WTC11 (cell line): Measurements from ENCODE around the gene ZNF362. TPM values are rescaled to one million over a fixed set of nuclear protein-coding genes. Genes with fewer than 3 reads are reported as not detected.
A peak's percentile ranks its signal among the peaks of the same experiment; 100 is the strongest.

Experiments used
- ATAC-seq: fragments of 200-7000 bp; cut with Tn5 transposase; 2 replicates; pipeline ENCODE4 v1.10.0; 2021; ENCODE audit warnings: mild to moderate bottlenecking, moderate library complexity
- CTCF ChIA-PET: fragments of 300-600 bp; sonication (Branson Sonifier 250); formaldehyde crosslinking; loops from one replicate; lab custom pipeline; 2021; ENCODE audit warnings: antibody characterized with exemption; lab: Charles Lee
- POLR2A ChIA-PET: fragments of 350-600 bp; sonication (Branson Sonifier 250); formaldehyde crosslinking; loops from one replicate; lab custom pipeline; 2021; ENCODE audit warnings: antibody characterized with exemption; lab: Charles Lee
- DNase-seq: peaks from one replicate; pipeline ENCODE4 v3.0.0; 2021; ENCODE audit warnings: low spot score
- H3K27ac Mint-ChIP-seq: 2 replicates; pipeline ENCODE4 v1.8.0; 2021; ENCODE audit warnings: mixed read lengths
- H3K27me3 Mint-ChIP-seq: 2 replicates; pipeline ENCODE4 v1.8.0; 2021; ENCODE audit warnings: low read depth, mild to moderate bottlenecking, moderate library complexity, mixed read lengths
- H3K36me3 Mint-ChIP-seq: 2 replicates; pipeline ENCODE4 v1.8.0; 2021; ENCODE audit warnings: mixed read lengths
- H3K4me1 Mint-ChIP-seq: 2 replicates; pipeline ENCODE4 v1.8.0; 2022; ENCODE audit warnings: mixed read lengths
- H3K4me3 Mint-ChIP-seq: 2 replicates; pipeline ENCODE4 v1.8.0; 2021; ENCODE audit warnings: mild to moderate bottlenecking, moderate library complexity, mixed read lengths
- H3K9me3 Mint-ChIP-seq: 2 replicates; pipeline ENCODE4 v1.8.0; 2021; ENCODE audit warnings: mixed read lengths
- ATF3 ChIP-seq: sonication (generic); formaldehyde crosslinking; conservative IDR thresholded peaks from 2 replicates; pipeline ENCODE4 v1.8.1; 2022; ENCODE audit warnings: mild to moderate bottlenecking, missing genetic modification reagents
- CREM ChIP-seq: sonication (generic); formaldehyde crosslinking; IDR thresholded peaks from 2 replicates; pipeline ENCODE4 v1.8.1; 2022; ENCODE audit warnings: mild to moderate bottlenecking, missing genetic modification reagents, moderate library complexity
- E2F5 ChIP-seq: sonication (generic); formaldehyde crosslinking; IDR thresholded peaks from 2 replicates; pipeline ENCODE4 v1.8.1; 2022; ENCODE audit warnings: mild to moderate bottlenecking, moderate library complexity, missing genetic modification reagents
- ELF4 ChIP-seq: sonication (generic); formaldehyde crosslinking; IDR thresholded peaks from 2 replicates; pipeline ENCODE4 v1.8.1; 2022; ENCODE audit warnings: low read depth, mild to moderate bottlenecking, moderate library complexity, missing genetic modification reagents
- ERG ChIP-seq: fragments of 250-450 bp; sonication (Bioruptor Pico); IDR thresholded peaks from 2 replicates; pipeline ENCODE4 v1.8.0; 2021; ENCODE audit warnings: mild to moderate bottlenecking
- GTF2I ChIP-seq: fragments of 250-450 bp; sonication (Bioruptor Pico); conservative IDR thresholded peaks from 2 replicates; pipeline ENCODE4 v1.4.0; 2021; ENCODE audit warnings: mild to moderate bottlenecking
- HMGA2 ChIP-seq: fragments of 250-450 bp; sonication (Bioruptor Pico); IDR thresholded peaks from 2 replicates; pipeline ENCODE4 v1.4.0; 2021; ENCODE audit warnings: mild to moderate bottlenecking, moderate library complexity
- IRF1 ChIP-seq: sonication (generic); formaldehyde crosslinking; IDR thresholded peaks from 2 replicates; pipeline ENCODE4 v1.8.0; 2023; ENCODE audit warnings: missing genetic modification reagents
- JAZF1 ChIP-seq: fragments of 250-450 bp; sonication (Bioruptor Pico); IDR thresholded peaks from 2 replicates; pipeline ENCODE4 v1.9.0; 2021; ENCODE audit warnings: moderate library complexity, mild to moderate bottlenecking, inconsistent platforms
- JUN ChIP-seq: sonication (generic); formaldehyde crosslinking; IDR thresholded peaks from 2 replicates; pipeline ENCODE4 v1.8.0; 2023; ENCODE audit warnings: mild to moderate bottlenecking, missing genetic modification reagents
- MXD4 ChIP-seq: fragments of 250-450 bp; sonication (Bioruptor Pico); IDR thresholded peaks from 2 replicates; pipeline ENCODE4 v1.8.0; 2021; ENCODE audit warnings: mild to moderate bottlenecking, moderate library complexity, borderline replicate concordance
- NFATC4 ChIP-seq: fragments of 250-450 bp; sonication (Bioruptor Pico); IDR thresholded peaks from 2 replicates; pipeline ENCODE4 v1.9.0; 2021; ENCODE audit warnings: mild to moderate bottlenecking
- PREB ChIP-seq: sonication (generic); formaldehyde crosslinking; IDR thresholded peaks from 2 replicates; pipeline ENCODE4 v1.8.1; 2022; ENCODE audit warnings: mild to moderate bottlenecking, missing genetic modification reagents, moderate library complexity, borderline replicate concordance
- RELA ChIP-seq: sonication (generic); formaldehyde crosslinking; IDR thresholded peaks from 2 replicates; pipeline ENCODE4 v1.8.1; 2022; ENCODE audit warnings: missing genetic modification reagents, mild to moderate bottlenecking, borderline replicate concordance
- SMAD3 ChIP-seq: sonication (generic); formaldehyde crosslinking; IDR thresholded peaks from 2 replicates; pipeline ENCODE4 v1.8.0; 2022; ENCODE audit warnings: missing genetic modification reagents, mild to moderate bottlenecking, borderline replicate concordance
- TCF7 ChIP-seq: sonication (generic); formaldehyde crosslinking; IDR thresholded peaks from 2 replicates; pipeline ENCODE4 v1.8.0; 2022; ENCODE audit warnings: mild to moderate bottlenecking, low read depth, missing genetic modification reagents, moderate library complexity
- ZNF317 ChIP-seq: sonication (generic); formaldehyde crosslinking; IDR thresholded peaks from 2 replicates; pipeline ENCODE4 v1.8.1; 2023; ENCODE audit warnings: low read depth, mild to moderate bottlenecking, moderate library complexity, missing genetic modification reagents, borderline replicate concordance
- total RNA-seq: library from RNA; stranded (reverse); gene quantifications from 3 replicates; pipeline ENCODE4 v1.2.3, GENCODE V29; 2021
- TF ChIP-seq, protein P1 (sequence below): sonication (generic); formaldehyde crosslinking; IDR thresholded peaks from 2 replicates; pipeline ENCODE4 v1.8.1; 2023; ENCODE audit warnings: mild to moderate bottlenecking, moderate library complexity, missing genetic modification reagents

The ZNF362 gene
- total RNA-seq, 1 experiment from 2014 or later: 24.2 TPM

DNA sequence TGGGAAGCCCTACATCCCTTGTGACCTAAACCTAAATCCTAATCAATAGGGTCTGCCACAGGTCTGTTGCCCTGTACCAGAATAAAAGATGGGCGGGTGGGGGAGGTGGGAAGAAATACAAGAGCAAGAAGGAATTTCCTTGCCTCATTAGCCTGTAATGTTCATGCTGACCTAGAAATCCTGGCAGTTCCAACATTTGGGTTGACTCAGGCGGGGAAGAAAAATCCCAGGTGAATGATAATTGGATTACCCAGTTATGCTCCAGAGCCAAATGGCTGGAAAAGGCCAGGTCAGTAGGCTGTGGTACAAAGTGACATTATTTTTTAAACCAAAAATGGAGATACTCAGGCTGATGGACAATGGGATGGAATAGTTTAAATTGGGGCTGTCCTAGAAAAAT, 91.9 kb downstream of the ZNF362 start:
- ATAC-seq (no peak), DNase-seq (no peak)
- H3K27me3 Mint-ChIP-seq: peaks cover 93% of the 10 kb centered on the region
- H3K4me1 Mint-ChIP-seq: peaks cover 30% of the 10 kb centered on the region
- peak overlapping the region; percentile 80 for H3K4me3 Mint-ChIP-seq
- H3K9me3 Mint-ChIP-seq: no peaks in the 10 kb centered on the region
- no peak overlapping the region for H3K27ac Mint-ChIP-seq
- no peaks in the 10 kb centered on the region for H3K36me3 Mint-ChIP-seq
- ChIA-PET POLR2A (no interaction called here), CTCF (no interaction called here)
- TF ChIP-seq IRF1: no peak
- no peak for TF ChIP-seq RELA (CRISPR knock-in tag)
- TF ChIP-seq ATF3 (CRISPR knock-in tag): no peak
- TF ChIP-seq ZNF317 (CRISPR knock-in tag): no peak
- no peak for TF ChIP-seq TCF7 (CRISPR knock-in tag)
- TF ChIP-seq ERG (CRISPR knock-in tag): no peak
- TF ChIP-seq HMGA2 (CRISPR knock-in tag): no peak
- no peak for TF ChIP-seq JAZF1 (CRISPR knock-in tag)

GRCh38 chr1:33348676-33349080, 92.4 kb downstream of the ZNF362 start:
- no peak for TF ChIP-seq CREM (CRISPR knock-in tag)
- TF ChIP-seq HMGA2 (CRISPR knock-in tag): no peak
- TF ChIP-seq SMAD3 (CRISPR knock-in tag): no peak
- no peak for TF ChIP-seq PREB
- no peak for TF ChIP-seq MXD4 (CRISPR knock-in tag)
- TF ChIP-seq ELF4: no peak
- no peak for TF ChIP-seq GTF2I (CRISPR knock-in tag)
- TF ChIP-seq NFATC4 (CRISPR knock-in tag): no peak
- no peak for TF ChIP-seq JUN (CRISPR knock-in tag)
- TF ChIP-seq, protein P1, sequence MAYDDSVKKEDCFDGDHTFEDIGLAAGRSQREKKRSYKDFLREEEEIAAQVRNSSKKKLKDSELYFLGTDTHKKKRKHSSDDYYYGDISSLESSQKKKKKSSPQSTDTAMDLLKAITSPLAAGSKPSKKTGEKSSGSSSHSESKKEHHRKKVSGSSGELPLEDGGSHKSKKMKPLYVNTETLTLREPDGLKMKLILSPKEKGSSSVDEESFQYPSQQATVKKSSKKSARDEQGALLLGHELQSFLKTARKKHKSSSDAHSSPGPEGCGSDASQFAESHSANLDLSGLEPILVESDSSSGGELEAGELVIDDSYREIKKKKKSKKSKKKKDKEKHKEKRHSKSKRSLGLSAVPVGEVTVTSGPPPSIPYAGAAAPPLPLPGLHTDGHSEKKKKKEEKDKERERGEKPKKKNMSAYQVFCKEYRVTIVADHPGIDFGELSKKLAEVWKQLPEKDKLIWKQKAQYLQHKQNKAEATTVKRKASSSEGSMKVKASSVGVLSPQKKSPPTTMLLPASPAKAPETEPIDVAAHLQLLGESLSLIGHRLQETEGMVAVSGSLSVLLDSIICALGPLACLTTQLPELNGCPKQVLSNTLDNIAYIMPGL: no peak
- TF ChIP-seq E2F5 (CRISPR knock-in tag): no peak
- TF ChIP-seq, all 79 proteins: peak for 0
- POLR2A ChIA-PET: no interaction called here
- Mint-ChIP-seq H3K27ac (no peak overlapping the region), H3K27me3 (peaks cover 93% of the 10 kb centered on the region), H3K4me3 (peak overlapping the region; percentile 80), H3K4me1 (peaks cover 30% of the 10 kb centered on the region), H3K9me3 (no peaks in the 10 kb centered on the region), H3K36me3 (no peaks in the 10 kb centered on the region)
- DNase-seq (no peak), ATAC-seq (no peak)
- CTCF ChIA-PET: interaction anchor here (3.2 kb wide), 1 partner anchor 53 kb away, joined by 13 read pairs; no protein-coding TSS in a partner anchor
